Esophagus squamous epithelium (tissue), 4 donors: ENCODE measurements around the gene PRSS35.

Experiments used
- CTCF ChIP-seq, 6 experiments: fragments of 450-650 bp in 4 of 6; fragments of 200-600 bp in 2 of 6; sonication (generic) in 2 of 6; IDR thresholded peaks; one replicate each; pipeline ENCODE4 v1.5.1; 2016 to 2019; ENCODE audit warnings: antibody characterized with exemption in 6 of 6, mild to moderate bottlenecking in 4 of 6, moderate library complexity in 4 of 6
- POLR2A ChIP-seq, 4 donors: fragments of 450-650 bp; IDR thresholded peaks; one replicate each; pipeline ENCODE4 v1.6.1; 2017; ENCODE audit warnings: antibody characterized with exemption in 4 of 4, mild to moderate bottlenecking in 4 of 4, moderate library complexity in 3 of 4

GRCh38 chr6:83517500-83517899 lies 5.2 kb downstream of the PRSS35 start:
- no peak for TF ChIP-seq CTCF (IDR thresholded peaks at IDR 0.05)
- TF ChIP-seq POLR2A (IDR thresholded peaks at IDR 0.05), result no peak
